Measurements from ENCODE around the gene EMP1. TPM values are rescaled to one million over a fixed set of nuclear protein-coding genes. Genes with fewer than 3 reads are reported as not detected.

Gene EMP1
- total RNA-seq, 1 experiment from 2014 or later = 146 TPM

DNA sequence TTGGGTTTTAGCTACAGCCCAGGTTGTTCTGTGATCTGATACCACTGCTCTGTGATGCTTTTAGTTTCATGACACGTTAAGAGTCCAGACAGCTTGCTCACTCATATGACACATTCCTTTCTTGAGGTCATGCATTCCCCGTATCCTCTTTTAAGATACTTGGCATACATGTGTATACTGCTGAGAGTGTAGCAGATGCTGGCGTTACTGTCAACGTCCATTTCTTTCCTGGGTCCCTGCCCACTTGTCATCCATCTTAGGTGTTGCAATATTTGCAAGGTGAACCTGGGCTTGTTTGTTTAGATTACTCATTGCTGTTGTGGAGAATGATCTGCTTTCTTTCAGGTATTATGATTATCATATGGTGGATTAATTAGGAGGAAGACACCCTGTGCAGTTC is 9.1 kb upstream of the EMP1 start:
- Mint-ChIP-seq H3K27me3 (ENCODE audit: unreplicated experiment) (no peaks in the 10 kb centered on the region), H3K27ac (ENCODE audit: unreplicated experiment) (peak overlapping the region; percentile 3), H3K36me3 (ENCODE audit: insufficient read depth, unreplicated experiment) (no peaks in the 10 kb centered on the region), H3K9me3 (ENCODE audit: low read depth, unreplicated experiment) (no peaks in the 10 kb centered on the region), H3K4me3 (ENCODE audit: low read depth, unreplicated experiment) (no peak overlapping the region), H3K4me1 (ENCODE audit: low read depth, unreplicated experiment) (peaks cover 24% of the 10 kb centered on the region)
- DNase-seq = no peak
- intact Hi-C loops (cut with micrococcal nuclease; ENCODE audit: unreplicated experiment) = no loop called here
- TF ChIP-seq, protein P1, sequence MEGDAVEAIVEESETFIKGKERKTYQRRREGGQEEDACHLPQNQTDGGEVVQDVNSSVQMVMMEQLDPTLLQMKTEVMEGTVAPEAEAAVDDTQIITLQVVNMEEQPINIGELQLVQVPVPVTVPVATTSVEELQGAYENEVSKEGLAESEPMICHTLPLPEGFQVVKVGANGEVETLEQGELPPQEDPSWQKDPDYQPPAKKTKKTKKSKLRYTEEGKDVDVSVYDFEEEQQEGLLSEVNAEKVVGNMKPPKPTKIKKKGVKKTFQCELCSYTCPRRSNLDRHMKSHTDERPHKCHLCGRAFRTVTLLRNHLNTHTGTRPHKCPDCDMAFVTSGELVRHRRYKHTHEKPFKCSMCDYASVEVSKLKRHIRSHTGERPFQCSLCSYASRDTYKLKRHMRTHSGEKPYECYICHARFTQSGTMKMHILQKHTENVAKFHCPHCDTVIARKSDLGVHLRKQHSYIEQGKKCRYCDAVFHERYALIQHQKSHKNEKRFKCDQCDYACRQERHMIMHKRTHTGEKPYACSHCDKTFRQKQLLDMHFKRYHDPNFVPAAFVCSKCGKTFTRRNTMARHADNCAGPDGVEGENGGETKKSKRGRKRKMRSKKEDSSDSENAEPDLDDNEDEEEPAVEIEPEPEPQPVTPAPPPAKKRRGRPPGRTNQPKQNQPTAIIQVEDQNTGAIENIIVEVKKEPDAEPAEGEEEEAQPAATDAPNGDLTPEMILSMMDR (IDR thresholded peaks at IDR 0.05; ENCODE audit: unreplicated experiment) = no peak
- BruUV-seq (replicated peaks) = no TSS peak
- CTCF ChIA-PET = interaction anchor here (0.6 to 1.2 kb wide), 2 partner anchors 8 to 65 kb away, joined by 3 to 5 read pairs; partner anchors contain the start of gene EMP1

DNA sequence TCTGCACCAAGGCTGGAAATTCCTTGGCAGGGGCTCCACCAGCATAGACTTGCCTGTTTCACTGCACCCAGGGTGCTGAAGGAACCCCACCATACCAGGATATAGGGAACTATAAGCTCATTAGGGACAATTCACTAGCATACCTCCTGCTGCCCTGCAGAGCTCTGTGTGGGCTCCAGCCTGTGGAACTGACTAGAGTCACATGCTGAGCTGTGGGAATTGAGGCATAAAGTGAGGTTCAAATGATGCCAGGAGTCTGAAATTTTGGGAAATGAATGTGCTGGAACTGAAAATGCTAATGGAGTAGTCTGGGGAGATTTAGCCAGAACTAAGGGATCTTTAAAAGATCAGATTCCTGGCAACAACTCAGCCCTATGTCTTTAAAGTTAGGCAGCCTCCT is 7.3 kb upstream of the EMP1 start:
- Mint-ChIP-seq H3K36me3 (ENCODE audit: insufficient read depth, unreplicated experiment) (no peaks in the 10 kb centered on the region), H3K27ac (ENCODE audit: unreplicated experiment) (no peak overlapping the region), H3K27me3 (ENCODE audit: unreplicated experiment) (no peaks in the 10 kb centered on the region), H3K4me3 (ENCODE audit: low read depth, unreplicated experiment) (no peak overlapping the region), H3K9me3 (ENCODE audit: low read depth, unreplicated experiment) (no peaks in the 10 kb centered on the region), H3K4me1 (ENCODE audit: low read depth, unreplicated experiment) (peaks cover 32% of the 10 kb centered on the region)
- no peak for DNase-seq
- no TSS peak for BruUV-seq (replicated peaks)
- CTCF ChIA-PET = no interaction called here
- intact Hi-C loops (cut with micrococcal nuclease; ENCODE audit: unreplicated experiment) = no loop called here
- TF ChIP-seq, protein P1 (IDR thresholded peaks at IDR 0.05; ENCODE audit: unreplicated experiment) = no peak

DNA sequence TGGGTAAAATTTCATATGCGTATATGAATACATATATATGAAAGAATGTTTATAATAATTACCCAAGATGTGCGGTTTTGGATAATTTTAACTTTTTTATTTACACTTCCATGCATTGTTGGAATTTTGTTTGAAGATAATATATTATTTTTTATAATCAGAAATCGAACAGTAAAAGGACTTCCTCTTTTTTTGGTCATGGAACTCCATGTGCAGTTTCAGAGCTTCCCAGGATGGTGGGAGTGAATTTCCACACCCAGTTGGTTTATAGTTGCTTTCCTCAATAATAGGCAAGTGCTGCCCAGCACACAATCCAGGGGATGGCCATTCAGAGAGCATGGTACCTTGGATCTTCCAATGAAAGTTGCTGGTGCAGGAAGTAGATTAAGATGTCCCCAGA is 6.3 kb upstream of the EMP1 start:
- TF ChIP-seq, protein P1 (IDR thresholded peaks at IDR 0.05; ENCODE audit: unreplicated experiment) = no peak
- intact Hi-C loops (cut with micrococcal nuclease; ENCODE audit: unreplicated experiment) = loop anchor here (10.0 kb wide), 1 partner anchor 385 kb away; no protein-coding TSS in a partner anchor
- H3K36me3 Mint-ChIP-seq (ENCODE audit: insufficient read depth, unreplicated experiment) = no peaks in the 10 kb centered on the region
- DNase-seq = no peak
- no peak overlapping the region for H3K4me3 Mint-ChIP-seq (ENCODE audit: low read depth, unreplicated experiment)
- H3K27ac Mint-ChIP-seq (ENCODE audit: unreplicated experiment) = no peak overlapping the region
- no peaks in the 10 kb centered on the region for H3K9me3 Mint-ChIP-seq (ENCODE audit: low read depth, unreplicated experiment)
- no TSS peak for BruUV-seq (replicated peaks)
- H3K27me3 Mint-ChIP-seq (ENCODE audit: unreplicated experiment) = no peaks in the 10 kb centered on the region
- CTCF ChIA-PET = interaction anchor here (0.6 to 1.0 kb wide), 2 partner anchors 10 to 1077 kb away, joined by 3 read pairs; no protein-coding TSS in a partner anchor
- peaks cover 32% of the 10 kb centered on the region for H3K4me1 Mint-ChIP-seq (ENCODE audit: low read depth, unreplicated experiment)

DNA sequence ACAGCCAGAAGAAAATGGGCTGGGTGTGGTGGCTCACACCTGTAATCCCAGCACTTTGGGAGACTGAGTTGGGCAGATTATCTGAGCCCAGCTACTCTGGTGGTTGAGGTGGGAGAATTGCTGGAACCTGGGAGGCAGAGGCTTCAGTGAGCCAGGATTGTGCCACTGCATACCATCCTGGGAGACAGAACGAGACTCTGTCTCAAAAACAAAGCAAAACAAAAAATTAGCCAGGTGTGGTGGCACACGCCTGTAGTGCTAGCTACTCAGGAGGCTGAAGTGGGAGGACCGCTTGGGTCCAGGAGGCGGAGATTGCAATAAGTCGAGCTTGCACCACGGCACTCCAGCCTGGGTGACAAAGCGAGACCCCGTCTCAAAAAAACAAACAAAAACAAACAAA is 3.8 kb upstream of the EMP1 start:
- peaks cover 20% of the 10 kb centered on the region for H3K36me3 Mint-ChIP-seq (ENCODE audit: insufficient read depth, unreplicated experiment)
- BruUV-seq (replicated peaks) = no TSS peak
- no peak overlapping the region for H3K4me3 Mint-ChIP-seq (ENCODE audit: low read depth, unreplicated experiment)
- DNase-seq = no peak
- CTCF ChIA-PET = interaction anchor here (1.6 kb wide), 1 partner anchor 13 kb away, joined by 5 read pairs; no protein-coding TSS in a partner anchor
- no peaks in the 10 kb centered on the region for H3K9me3 Mint-ChIP-seq (ENCODE audit: low read depth, unreplicated experiment)
- no peaks in the 10 kb centered on the region for H3K27me3 Mint-ChIP-seq (ENCODE audit: unreplicated experiment)
- TF ChIP-seq, protein P1 (IDR thresholded peaks at IDR 0.05; ENCODE audit: unreplicated experiment) = no peak
- H3K27ac Mint-ChIP-seq (ENCODE audit: unreplicated experiment) = no peak overlapping the region
- intact Hi-C loops (cut with micrococcal nuclease; ENCODE audit: unreplicated experiment) = loop anchor here (10.0 kb wide), 1 partner anchor 388 kb away; no protein-coding TSS in a partner anchor
- peaks cover 32% of the 10 kb centered on the region for H3K4me1 Mint-ChIP-seq (ENCODE audit: low read depth, unreplicated experiment)

All from Calu3 (cell line).